ENCODE data around the gene HINT1. TPM values are rescaled to one million over a fixed set of nuclear protein-coding genes. Genes with fewer than 3 reads are reported as not detected.
A peak's percentile ranks its signal among the peaks of the same experiment; 100 is the strongest.

HINT1 gene
- total and polyA plus RNA-seq, 9 of the 15 experiments (the other 6 are each of a cell fraction or from before 2014, with no cell fraction given), result 296 to 1,027 (median 500) TPM

GRCh38 chr5:131167615-131168014 is 2.6 kb upstream of the HINT1 start (continued):
- TF ChIP-seq ZBTB2 (IDR thresholded peaks at IDR 0.05) (no peak), KDM1A (IDR thresholded peaks at IDR 0.05) (peak in 1 of 2 experiments; percentile 72; a peak in 2 of 4 replicates), ZNF184 (CRISPR knock-in tag; IDR thresholded peaks at IDR 0.05) (no peak), TAF7 (tag; IDR thresholded peaks at IDR 0.05) (no peak), ZBTB8A (IDR thresholded peaks at IDR 0.05; ENCODE audit: partially characterized antibody) (peak; percentile 53), ZBTB7A (IDR thresholded peaks at IDR 0.05; ENCODE audit: borderline replicate concordance, control insufficient read depth, low read depth, low read length) (no peak), L3MBTL2 (IDR thresholded peaks at IDR 0.05) (no peak), ATF2 (CRISPR knock-in tag; IDR thresholded peaks at IDR 0.05) (no peak), FOS (IDR thresholded peaks at IDR 0.05; ENCODE audit: extremely low read depth, insufficient read length) (no peak), ZNF347 (CRISPR knock-in tag; IDR thresholded peaks at IDR 0.05; ENCODE audit: low read depth) (no peak), GABPB2 (CRISPR knock-in tag; conservative IDR thresholded peaks at IDR 0.05) (no peak), SP2 (IDR thresholded peaks at IDR 0.05; ENCODE audit: extremely low read depth, low read depth, low read length, poor library complexity, severe bottlenecking) (no peak), DIDO1 (tag; IDR thresholded peaks at IDR 0.05; ENCODE audit: low read depth) (no peak), EP400 (IDR thresholded peaks at IDR 0.05) (0 out of 2 replicates have a peak, but pooled peaks have one; percentile 8), GATAD2A (IDR thresholded peaks at IDR 0.05) (no peak), ZNF785 (CRISPR knock-in tag; IDR thresholded peaks at IDR 0.05) (no peak), RREB1 (CRISPR knock-in tag; IDR thresholded peaks at IDR 0.05) (no peak), E2F1 (CRISPR knock-in tag; IDR thresholded peaks at IDR 0.05) (peak; percentile 41; the same call in 1 of the 2 replicates), HDAC1 (IDR thresholded peaks at IDR 0.05) (peak in 1 of 2 experiments; percentile 47; a peak in 1 of 4 replicates)

All from K562 (cell line).